Neural cell (in vitro differentiated cells): ENCODE measurements around the gene REV3L.

Source experiments
- CTCF ChIP-seq: fragments of 450-650 bp; IDR thresholded peaks from 2 replicates; pipeline ENCODE4 v1.5.1; 2014; ENCODE audit warnings: antibody characterized with exemption, mild to moderate bottlenecking, moderate library complexity; ENCODE audit not compliant: poor library complexity, severe bottlenecking
- EP300 ChIP-seq: fragments of 450-650 bp; conservative IDR thresholded peaks from 2 replicates; pipeline ENCODE4 v1.6.1; 2014; ENCODE audit warnings: antibody characterized with exemption, mild to moderate bottlenecking, moderate library complexity; ENCODE audit not compliant: poor library complexity, severe bottlenecking
- EZH2 ChIP-seq: fragments of 200-600, 300-800 bp; shearing (Covaris generic), sonication (generic); IDR thresholded peaks from 2 replicates; pipeline ENCODE4 v1.6.1; 2014; ENCODE audit warnings: antibody characterized with exemption, low read length, borderline replicate concordance, mild to moderate bottlenecking; ENCODE audit not compliant: insufficient read depth, poor library complexity, severe bottlenecking
- MXI1 ChIP-seq: fragments of 450-650 bp; conservative IDR thresholded peaks from 2 replicates; pipeline ENCODE4 v1.6.1; 2014; ENCODE audit warnings: antibody characterized with exemption, mild to moderate bottlenecking; ENCODE audit not compliant: poor library complexity, severe bottlenecking
- POLR2AphosphoS5 ChIP-seq: IDR thresholded peaks from 2 replicates; pipeline ENCODE4 v1.6.1; 2012
- REST ChIP-seq: IDR thresholded peaks from 2 replicates; pipeline ENCODE4 v1.6.1; 2012; ENCODE audit warnings: borderline replicate concordance
- SMC3 ChIP-seq: fragments of 450-650 bp; conservative IDR thresholded peaks from 2 replicates; pipeline ENCODE4 v1.6.1; 2014; ENCODE audit warnings: antibody characterized with exemption, mild to moderate bottlenecking, moderate library complexity; ENCODE audit not compliant: poor library complexity
- TAF1 ChIP-seq: IDR thresholded peaks from 2 replicates; pipeline ENCODE4 v1.6.1; 2012; ENCODE audit warnings: low read depth

- TF ChIP-seq CTCF (no peak), POLR2AphosphoS5 (no peak), EZH2 (no peak), SMC3 (no peak), TAF1 (no peak), MXI1 (no peak), REST (no peak), EP300 (no peak)
These were observed 37.5 kb upstream of the REV3L start for GRCh38 chr6:111520524-111520923.
